CD4-positive, alpha-beta T cell treated with Interleukin-15 for 1 hour (primary cell): ENCODE results near the gene RGS11.
A peak's percentile ranks its signal among the peaks of the same experiment; 100 is the strongest.
"Not testable (repeated sequence)": the region's sequence is repeated elsewhere in the genome, so short reads cannot be mapped to it uniquely, and the experiment has no call there.

Experiments used
- DNase-seq: peaks from one replicate; pipeline ENCODE4 v3.0.0-alpha.2; 2020

The RGS11 gene

DNA sequence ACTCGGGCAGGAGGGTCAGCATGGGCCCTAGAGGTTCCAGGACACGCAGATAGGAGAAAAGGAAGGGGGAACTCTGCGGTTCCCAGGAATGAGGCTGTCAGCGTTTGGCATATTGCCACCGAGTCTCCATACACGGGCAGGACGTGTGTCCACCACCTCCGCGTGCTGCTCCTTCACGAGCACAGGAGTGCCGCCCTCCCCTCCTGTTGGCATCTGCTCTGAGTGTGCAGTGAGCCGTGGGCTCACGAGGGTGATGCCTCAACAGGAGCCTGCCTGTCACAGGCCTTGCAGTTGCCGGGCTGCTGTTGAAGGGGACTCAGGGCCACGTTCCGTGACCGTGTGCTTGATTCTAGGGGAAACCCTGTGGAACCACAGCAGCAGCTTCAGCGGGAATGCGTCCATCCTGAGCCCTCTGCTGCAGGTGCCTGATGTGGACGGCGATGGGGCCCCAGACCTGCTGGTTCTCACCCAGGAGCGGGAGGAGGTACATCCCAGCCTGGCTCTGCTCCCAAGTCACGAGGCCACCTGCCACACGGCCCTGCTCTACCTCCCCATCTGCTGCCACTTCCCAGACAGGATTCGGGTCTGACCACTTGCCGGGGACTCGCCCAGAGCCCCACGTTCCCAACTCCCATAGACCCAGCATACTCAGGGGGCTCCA, 14.6 kb downstream of the RGS11 start:
- DNase-seq = no peak

DNA sequence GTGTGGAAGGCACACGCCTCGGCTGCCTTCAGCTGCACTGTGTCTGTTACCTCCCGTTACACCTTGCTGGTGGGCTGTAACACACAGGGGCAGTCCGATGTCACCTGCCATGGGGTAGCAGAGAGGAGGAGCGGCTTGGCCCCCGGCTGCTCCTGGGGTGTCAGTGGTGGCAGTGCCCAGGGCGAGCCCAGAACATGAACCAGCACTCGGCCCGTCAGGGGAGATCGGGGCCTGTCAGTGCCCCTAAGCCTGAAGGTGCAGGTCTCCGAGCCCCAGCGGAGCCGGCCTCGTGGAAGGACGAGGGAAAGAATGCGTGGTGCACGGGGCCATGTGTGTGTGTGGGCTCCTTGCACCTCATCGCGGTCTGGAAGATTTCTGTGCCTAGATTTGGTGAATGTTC, 15.4 kb downstream of the RGS11 start:
- no peak for DNase-seq

DNA sequence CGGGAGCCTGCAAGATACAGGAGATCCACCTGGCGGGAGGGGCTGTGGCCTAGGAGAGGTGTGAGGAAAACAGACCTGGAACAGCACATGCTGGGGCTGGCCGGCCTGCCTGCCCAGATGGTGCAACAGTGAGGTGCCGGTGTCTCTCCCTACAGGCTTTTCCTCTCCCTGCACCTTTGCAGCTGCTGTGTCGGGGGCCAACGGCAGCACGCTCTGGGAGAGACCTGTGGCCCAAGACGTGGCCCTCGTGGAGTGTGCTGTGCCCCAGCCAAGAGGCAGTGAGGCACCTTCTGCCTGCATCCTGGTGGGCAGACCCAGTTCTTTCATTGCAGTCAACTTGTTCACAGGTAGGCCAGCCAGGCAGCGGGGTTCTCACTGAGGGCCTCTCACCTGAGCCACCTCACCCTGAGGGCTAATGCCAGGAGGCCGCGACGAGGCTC, 15.9 kb downstream of the RGS11 start:
- no peak for DNase-seq

DNA sequence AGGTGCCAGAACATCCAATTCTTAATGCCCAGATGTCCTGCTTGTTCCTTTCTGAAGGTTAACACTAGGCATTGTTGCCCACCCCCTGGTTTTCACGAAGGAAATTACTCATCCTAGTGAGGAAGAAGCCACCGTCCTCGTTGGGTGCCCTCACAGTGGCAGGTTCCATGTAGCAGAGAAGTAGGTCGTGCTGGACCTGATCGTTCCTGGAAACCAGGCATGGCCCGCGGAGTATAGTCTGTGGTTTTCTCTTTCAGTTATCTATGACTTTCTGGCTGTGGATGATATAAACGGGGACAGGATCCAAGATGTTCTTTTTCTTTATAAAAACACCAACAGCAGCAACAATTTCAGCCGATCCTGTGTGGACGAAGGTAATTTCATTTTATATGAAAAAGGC, 16.5 kb downstream of the RGS11 start:
- DNase-seq = no peak

DNA sequence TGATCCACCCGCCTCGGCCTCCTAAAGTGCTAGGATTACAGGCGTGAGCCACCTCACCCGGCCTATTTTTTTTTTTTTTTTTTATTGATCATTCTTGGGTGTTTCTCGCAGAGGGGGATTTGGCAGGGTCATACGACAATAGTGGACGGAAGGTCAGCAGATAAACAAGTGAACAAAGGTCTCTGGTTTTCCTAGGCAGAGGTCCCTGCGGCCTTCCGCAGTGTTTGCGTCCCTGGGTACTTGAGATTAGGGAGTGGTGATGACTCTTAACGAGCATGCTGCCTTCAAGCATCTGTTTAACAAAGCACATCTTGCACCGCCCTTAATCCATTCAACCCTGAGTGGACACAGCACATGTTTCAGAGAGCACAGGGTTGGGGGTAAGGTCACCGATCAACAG, 17.7 kb downstream of the RGS11 start:
- not testable (repeated sequence) for DNase-seq

DNA sequence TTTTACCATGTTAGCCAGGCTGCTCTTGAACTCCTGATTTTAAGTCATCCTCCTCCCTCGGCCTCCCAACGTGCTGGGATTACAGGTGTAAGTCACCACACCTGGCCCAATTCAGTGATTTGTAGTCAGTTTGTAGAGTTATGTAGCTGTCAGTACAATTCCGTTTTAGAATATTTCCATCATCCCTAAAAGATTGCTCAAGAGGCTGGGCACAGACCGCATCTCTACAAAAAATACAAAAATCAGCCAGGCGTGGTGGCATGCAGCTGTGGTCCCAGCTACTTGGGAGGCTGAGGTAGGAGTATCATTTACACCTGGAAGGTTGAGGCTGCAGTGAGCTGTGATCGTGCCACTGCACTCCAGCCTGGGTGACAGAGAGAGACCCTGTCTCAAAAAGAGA, 20.6 kb downstream of the RGS11 start:
- no peak for DNase-seq

DNA sequence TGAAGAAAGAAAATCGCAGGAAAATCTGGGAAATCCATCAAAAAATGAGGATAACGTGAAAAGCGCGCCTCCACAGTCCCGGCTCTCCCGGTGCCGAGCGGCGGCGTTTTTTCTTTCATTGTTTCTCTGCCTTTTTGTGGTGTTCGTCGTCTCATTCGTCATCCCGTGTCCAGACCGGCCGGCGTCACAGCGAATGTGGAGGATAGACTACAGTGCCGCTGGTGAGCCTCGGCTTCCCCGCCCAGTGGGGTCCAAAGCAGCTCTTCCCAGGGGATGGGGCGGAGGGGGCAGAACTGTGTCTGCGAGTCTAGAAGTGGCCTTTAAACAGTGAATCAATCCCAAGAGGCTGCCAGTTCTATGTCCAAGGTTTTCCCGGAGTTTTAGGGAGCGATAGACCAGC, 21.3 kb downstream of the RGS11 start:
- no peak for DNase-seq

DNA sequence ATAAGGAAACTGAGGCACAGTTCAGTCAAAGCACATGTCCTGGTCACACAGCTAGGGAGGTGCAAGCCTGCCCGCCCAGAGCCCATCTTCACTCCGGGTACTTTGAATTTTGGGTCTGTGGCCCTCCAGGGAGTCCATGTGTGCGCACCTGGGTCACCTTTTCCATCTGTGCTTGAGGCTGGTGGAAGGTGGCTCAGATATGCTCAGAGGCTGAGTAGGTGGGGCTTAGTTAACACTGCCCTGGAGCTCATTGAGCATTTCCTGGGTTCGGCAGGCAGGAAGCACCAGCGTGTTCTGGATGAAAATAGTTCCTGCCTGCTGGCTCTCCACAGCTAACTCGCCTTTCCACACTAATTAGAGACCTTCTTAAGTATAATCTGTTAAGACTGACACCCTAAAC, 21.9 kb downstream of the RGS11 start:
- no peak for DNase-seq

DNA sequence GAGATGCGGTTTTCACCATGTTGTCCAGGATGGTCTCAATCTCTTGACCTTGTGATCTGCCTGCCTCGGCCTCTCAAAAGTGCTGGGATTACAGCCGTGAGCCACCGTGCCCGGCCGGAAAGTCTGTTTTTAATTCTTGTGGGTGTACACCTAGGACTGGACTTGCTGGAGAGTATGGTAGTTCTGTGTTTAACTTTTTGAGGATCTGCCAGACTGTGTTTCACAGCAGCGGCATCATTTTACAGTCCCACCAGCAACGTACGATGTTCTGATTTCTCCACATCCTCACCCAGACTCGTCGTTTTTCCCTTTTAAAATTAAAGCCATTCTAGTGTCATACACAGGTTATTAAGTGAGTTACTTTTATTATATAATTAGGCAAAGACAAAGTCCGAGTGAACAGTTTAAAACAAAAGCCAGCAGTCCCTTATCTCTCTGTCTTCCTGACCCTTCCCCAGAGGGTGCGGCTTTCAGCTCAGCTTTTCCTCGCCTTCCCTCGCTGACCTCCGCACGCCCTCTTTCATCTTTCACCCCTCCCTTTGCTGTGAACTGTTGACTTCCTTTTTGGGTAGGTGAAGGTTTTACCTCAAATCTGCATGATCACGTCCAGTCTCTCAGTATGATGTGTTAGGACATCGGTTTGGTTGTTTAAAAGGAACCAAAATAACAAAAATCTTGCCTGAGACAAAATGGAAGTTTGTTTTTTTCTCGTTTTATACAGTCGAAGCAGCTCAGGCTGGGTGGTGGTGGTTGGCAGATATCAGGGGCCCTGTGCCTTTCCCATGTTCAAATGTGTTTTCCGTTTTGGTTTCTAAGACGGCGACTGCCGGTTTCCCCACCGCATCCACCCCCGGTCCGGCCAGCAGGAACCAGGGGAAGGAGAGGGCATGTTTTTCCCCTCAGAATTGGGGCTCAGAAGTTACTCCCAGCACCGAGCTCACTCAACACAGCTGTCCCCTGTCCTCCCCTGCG, 23.1 kb downstream of the RGS11 start:
- no peak for DNase-seq

DNA sequence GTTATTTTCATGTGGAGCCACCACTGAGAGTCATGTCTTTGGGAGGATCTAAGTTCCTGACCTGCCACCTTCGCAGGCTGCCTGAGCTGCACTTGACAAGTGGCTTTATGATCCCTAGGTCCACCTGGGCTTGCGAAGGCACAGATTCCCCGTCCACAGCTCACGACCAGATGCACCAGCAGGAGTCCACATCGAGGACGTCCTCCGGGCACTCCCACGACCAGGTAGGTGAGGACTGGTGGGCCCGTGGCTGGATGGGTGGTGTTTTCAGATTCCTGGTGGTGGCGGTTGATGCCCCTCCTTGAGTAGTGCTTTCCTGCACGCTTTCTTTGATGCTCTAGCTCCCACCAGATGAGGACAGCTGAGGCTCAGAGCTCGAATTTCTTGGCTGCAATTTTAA, 26.3 kb downstream of the RGS11 start:
- DNase-seq = no peak

DNA sequence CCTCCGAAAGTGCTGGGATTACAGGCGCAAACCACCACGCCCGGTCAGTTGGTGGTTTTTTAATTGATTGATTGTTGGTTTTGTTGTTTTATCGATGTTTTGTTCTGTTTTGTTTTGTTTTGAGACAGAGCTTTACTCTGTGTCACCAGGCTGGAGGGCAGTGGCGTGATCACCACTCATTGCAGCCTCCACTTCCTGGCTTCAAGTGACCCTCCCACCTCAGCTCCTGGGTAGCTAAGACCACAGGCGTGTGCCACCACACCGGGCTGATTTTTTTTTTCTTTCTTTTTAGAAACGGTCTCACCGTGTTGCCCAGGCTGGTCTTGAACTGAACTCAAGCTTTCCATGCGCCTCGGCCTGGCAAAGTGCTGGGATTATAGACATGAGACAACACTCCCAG, 28.7 kb downstream of the RGS11 start:
- DNase-seq = no peak

DNA sequence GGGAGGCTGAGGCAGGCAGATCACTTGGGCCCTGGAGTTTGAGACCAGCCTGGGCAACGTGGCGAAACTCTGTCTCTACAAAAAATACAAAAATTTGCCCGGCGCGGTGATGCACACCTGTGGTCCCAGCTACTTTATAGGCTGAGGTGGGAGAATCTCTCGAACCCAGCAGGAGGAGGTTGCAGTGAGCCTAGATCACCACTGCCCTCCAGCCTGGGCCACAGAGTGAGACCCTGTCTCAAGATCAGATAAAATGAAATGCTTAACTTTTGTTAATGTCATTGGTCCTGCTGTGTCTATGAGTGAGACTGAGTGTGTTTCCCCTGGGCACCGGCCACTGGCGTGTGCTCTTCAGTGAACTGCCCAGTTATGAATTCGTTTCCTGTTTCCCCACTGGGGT, 30.6 kb downstream of the RGS11 start:
- no peak for DNase-seq

DNA sequence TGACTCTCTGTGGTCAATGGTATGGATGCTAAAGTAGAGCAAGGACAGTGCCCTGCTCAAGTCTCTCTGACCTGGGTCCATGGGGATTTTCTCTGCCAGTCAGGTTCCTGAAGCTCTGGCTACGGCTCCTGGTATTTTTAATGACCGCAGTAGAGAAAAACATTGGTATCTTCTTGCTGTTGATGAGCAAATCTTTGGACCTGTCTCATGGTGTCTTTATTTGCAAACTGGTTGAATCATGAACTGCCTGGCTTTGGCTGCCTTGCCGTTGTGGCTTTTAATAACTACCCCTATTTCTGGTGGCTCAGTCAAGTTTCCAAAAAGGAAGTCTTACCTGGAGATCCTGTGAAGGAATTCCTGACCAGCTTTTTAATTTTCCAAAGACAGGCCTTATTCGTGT, 32.4 kb downstream of the RGS11 start:
- DNase-seq = no peak

DNA sequence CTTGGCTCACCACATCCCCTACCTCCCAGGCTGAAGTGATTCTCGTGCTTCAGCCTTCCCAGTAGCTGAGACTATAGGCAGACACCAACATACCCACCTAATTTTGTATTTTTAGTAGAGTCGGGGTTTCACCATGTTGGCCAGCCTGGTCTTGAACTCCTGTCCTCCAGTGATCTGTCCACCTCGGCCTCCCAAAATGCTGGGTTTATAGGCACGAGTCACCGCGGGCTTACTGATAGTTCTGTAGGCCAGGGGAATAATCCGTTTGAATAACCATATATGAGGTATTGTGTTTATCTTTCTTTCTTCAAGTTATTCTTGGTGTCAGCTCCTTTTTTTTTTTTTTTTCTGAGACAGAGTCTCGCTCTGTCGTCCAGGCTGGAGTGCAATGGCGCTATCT, 33.5 kb downstream of the RGS11 start:
- DNase-seq = no peak

DNA sequence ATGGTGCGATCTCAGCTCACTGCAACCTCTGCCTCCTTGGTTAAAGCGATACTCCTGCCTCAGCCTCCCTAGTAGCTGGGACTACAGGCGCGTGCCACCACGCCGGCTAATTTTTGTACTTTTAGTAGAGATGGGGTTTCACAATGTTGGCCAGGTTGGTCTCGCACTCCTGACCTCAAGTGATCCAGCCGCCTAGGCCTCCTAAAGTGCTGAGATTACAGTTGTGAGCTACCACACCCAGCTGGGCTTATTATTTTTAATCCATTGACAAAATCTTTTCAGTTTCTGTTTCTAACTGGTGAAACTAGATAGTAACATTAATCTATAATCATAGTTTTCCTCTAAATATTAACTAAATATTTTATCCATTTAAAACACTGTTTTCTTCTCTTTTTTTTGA, 35.2 kb downstream of the RGS11 start:
- DNase-seq = no peak

DNA sequence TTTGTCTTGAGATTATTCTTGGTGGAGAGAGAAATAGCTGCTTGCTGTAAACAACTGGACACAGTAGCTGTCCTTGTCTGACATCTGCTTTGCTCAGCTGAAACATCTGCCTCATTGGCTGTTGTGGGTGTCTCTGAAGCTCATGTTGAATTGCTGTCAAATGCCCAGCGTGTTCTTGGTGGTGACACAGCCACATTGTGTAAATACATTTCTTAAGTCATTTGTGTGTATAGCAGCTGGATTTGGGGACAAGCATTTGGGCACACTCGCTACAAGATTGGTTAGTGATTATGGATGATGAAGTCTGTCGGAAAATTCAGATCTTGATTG, 35.8 kb downstream of the RGS11 start:
- no peak for DNase-seq

DNA sequence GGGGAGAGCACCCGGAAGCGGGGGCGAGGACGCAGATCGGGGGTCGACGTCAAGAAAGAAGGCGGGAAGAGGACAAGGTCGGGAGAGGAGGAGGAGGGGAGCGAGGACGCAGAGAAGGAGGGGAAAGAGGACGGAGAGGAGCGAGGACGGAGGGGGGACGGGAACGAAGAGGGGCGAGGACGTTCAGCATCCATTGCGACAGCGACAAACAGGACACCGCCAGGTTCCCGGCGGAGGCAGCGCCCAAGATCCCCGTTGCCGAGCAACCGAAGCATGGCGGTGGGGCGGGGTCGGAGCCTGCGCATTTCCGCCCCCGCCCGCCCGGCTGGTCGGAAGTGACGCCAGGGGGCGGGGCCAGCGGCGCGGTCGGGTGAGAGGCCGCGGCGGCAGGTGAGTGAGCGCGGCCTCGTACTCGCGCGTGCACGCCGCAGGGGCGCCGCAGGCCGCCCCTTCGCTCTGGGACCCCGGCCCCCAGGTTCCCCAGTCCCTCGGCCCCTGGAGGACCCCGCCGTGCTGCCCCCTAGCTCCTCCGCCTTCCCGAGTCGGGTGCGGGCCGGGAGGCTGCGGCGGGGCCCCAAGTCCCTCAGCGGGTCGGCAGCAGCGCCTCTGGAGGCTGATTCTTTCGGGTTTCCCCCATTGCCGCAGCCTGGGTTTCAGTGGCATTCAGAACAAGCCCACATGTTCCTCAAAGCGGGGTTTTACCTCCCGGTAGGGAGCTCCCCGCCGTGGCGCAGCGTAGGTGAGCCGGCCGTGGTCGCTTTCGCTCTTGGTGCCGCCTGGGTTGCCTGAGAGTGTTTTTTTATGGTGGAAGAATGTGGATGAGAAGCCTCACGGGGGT, 41.1 kb downstream of the RGS11 start, which contains the start of gene FAM234A:
Gene FAM234A, plus strand, starts transcription at position 354 of the 838 bp plus-strand sequence. CDS start 19,593 bp downstream, outside the sequence.
- peak; percentile 94 for DNase-seq

DNA sequence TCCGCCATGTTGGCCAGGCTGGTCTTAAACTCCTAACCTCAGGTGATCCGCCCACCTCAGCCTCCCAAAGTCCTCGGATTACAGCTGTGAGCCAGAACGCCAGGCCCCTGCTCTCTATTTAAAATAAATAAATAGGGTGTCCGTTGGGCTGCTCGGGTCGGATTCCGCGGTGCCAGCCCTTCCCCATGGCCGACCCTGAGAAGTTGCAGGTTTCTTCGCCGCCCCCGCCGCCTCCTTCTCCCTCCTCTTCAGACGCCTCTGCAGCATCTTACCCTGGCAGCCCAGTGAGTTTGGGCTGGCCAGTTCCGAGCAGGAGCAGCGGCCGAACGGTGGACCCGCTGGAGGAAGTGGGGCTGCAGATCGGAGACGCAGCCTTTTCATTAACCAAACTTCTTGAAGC, 44.8 kb downstream of the RGS11 start:
- no peak for DNase-seq

DNA sequence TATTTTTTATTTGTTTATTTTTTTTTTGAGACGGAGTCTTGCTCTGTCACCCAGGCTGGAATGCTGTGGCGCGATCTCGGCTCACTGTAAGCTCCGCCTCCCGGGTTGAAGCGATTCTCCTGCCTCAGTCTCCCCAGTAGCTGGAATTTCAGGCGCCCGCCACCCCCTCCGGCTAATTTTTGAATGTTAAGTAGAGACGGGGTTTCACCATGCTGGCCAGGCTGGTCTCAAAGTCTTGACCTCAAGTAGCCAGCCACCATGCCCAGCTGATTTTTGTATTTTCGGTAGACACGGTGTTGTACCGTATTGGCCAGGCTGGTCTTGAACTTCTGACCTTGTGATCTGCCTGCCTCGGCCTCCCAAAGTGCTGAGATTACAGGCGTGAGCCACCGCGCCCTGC, 45.4 kb downstream of the RGS11 start:
- not testable (repeated sequence) for DNase-seq

DNA sequence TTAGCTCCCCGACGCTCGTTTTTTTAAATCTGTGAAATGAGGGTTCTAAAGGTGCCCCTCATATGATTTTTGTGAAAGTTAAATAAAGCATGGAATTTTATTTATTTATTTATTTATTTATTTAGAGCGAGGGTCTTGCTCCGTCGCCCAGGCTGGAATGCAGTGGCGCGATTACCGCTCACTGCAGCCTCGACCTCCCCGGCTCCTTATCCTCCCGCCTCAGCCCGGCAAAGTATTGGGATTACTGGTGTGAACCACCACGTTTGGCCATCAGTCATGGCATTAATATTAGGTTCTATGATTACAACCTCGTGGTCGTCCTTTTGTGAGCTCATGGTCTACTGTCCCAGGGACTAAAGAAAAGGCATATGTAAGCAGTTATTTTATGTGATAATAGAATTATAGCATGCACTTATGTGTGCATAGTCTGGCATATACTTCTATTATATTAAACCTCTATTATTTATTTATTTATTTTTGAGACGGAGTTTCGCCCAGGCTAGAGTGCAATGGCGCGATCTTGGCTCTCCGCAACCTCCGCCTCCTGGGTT, 45.9 kb downstream of the RGS11 start:
- DNase-seq = no peak

DNA sequence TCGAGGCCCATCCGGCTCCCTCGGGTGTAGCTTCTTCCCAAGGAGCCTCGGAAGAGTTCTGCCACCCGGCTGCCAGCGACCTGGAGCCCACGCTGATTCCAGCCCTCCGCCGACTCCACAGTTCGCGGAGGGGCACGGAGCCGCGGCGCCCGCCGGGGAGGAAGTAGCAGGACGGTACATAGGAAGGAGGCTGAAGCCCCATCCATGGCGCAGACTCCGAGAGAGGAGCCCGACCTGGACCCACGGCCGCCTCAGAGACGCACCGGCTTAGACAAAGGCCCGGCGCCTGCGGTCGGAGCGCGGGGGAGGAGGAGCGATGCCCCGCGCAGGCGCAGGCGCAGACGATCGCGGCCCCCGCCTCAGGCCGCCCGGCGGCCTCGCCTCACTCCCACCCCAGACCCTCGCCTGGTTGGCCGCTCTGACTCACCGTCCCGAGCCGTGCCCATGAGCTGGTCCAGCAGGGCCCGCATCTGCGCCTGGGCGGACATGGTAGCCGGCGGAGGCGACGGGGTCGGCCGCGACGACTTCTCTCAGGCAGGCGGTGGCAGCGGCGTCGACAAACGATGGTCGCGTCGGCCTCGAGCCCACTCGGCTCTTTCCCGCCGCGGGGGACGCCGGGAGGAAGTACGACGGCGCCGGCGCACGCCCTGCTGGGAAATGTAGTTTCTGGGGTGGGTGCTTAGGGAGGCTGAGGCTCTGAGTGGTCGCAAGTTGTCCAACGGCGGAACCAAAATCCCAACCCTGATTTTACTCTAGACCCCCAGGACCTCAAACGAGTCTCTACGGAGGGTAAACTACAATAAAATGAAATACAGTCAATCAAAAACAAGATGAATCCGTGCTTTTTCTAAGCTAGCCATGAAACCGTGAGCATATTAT, 46.7 kb downstream of the RGS11 start, which contains the start of gene LUC7L:
Gene LUC7L, minus strand, starts transcription at position 598 of the 879 bp plus-strand sequence. Its CDS starts 110 bp downstream, at position 488.
- peak; percentile 85 for DNase-seq
